T-helper 1 cell treated with Interleukin-12 subunit alpha and Interleukin-12 subunit beta and Interleukin-4 antibody, amounts not matched to agents 30 ng/mL and 1 ng/mL, for 36 hours (primary cell): ENCODE data around the gene PSMG4. TPM values are rescaled to one million over a fixed set of nuclear protein-coding genes. Genes with fewer than 3 reads are reported as not detected.

Source experiments
- intact Hi-C: fragments of 100-400 bp; cut with micrococcal nuclease; formaldehyde crosslinking; loops from one replicate; pipeline ENCODE4 v1.15.1; 2024
- total RNA-seq: library from RNA; stranded (reverse); gene quantifications from 2 replicates; pipeline ENCODE4 v1.2.3, GENCODE V29; 2022

Gene PSMG4
- 24.0 and 24.5 TPM in 2 replicates for total RNA-seq

GRCh38 chr6:3258720-3259490 is at the start of gene PSMG4:
PSMG4 (plus strand) TSS chr6:3258947; CDS start chr6:3259023, 76 bp downstream.
- intact Hi-C loops: loop anchor here (1.0 to 5.0 kb wide), 13 partner anchors 20 to 1743 kb away; partner anchors contain the start of genes BPHL, FAM50B, NQO2 and RPP40

- intact Hi-C loops: loop anchor here (1.0 kb wide), 1 partner anchor 49 kb away; the partner anchor contains the start of gene PSMG4
These were observed 49.4 kb upstream of the PSMG4 start for GRCh38 chr6:3209114-3210023.

DNA sequence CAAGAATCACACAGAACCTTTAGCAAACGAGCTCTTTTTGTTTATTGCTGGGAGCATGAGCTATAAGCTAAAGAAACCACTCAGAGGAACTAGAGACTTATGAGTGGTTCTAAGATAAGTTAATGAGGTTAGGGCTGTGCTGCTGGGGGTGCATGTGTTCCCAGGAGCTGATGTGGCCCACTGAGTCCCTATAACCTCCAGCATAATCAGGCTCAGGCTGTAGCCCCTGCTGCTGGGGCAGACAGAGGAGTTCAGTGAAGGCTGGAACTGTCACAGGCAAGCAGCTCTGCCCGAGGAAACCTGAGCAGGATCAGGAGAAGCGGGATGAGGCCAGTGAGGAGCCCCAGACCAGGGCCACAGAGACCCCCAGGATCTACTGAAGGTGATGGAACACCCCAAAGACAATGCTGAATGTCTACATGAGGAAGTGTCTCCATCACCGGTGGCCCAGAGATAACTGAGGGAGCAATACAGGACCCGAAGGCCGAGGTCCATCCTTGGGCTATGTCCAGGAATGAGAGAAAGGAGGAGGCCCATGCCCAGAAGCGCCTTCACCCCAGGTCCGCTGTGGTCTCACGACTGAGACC is 48.6 kb upstream of the PSMG4 start:
- intact Hi-C loops: no loop called here

- intact Hi-C loops: no loop called here
These were observed 47.1 kb upstream of the PSMG4 start for GRCh38 chr6:3211681-3212080.

GRCh38 chr6:3212261-3212660 is 46.5 kb upstream of the PSMG4 start:
- intact Hi-C loops: no loop called here

- intact Hi-C loops: no loop called here
These were observed 45.4 kb upstream of the PSMG4 start for GRCh38 chr6:3213334-3213695.

DNA sequence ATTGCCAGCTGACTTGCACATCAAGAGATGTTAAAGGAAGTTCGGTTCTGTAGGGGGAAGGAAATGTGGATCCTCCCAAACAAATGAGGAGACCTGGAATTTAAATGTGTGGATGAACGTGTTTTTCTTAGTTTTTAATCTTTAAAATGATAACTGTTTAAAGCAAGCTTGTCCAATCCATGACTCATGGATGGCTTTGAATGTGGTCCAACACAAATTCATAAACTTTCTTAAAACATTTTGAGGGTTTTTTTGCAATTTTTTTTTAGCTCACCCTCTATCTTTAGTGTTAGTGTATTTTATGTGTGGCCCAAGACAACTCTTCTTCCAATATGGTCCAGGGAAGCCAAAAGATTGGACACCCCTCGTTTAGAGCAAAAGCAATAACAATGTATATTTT is 43.8 kb upstream of the PSMG4 start:
- intact Hi-C loops: no loop called here

DNA sequence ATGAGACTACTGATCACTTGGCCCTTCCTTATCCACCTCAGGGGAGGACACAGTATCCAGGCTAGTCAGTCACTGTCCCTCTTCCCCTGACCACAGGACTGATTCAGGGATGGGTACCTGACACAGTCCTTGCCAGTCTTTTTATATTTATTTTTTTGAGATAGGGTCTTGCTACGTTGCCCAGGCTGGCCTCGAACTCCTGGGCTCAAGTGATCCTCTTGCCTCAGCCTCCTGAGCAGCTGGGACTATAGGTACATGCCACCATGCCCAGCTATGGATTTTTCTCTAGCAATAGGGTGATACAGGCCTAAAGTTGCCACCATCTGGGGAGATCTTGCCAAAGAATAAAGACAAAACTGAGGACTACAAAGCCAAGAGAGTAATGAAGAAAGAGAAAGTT is 41.5 kb upstream of the PSMG4 start:
- intact Hi-C loops: no loop called here

DNA sequence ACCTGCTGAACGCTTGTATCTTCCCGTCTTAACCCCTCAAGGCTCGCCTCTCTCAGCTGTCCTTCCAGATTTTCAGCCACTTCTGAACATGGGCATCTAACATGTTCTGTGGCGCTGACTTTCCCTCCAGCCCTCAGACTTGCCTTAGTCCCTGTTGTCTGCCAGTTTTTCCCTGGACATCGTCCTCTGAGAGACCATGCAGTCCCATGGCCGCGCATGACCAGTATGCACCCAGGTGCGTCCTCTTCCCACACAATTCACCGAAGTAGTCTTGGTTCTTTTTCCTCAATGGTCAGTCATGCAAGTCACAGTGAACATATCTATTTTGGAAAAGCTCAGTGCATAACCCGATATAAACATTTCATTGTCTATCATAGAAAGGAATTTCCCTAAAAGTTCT is 40.5 kb upstream of the PSMG4 start:
- intact Hi-C loops: no loop called here

DNA sequence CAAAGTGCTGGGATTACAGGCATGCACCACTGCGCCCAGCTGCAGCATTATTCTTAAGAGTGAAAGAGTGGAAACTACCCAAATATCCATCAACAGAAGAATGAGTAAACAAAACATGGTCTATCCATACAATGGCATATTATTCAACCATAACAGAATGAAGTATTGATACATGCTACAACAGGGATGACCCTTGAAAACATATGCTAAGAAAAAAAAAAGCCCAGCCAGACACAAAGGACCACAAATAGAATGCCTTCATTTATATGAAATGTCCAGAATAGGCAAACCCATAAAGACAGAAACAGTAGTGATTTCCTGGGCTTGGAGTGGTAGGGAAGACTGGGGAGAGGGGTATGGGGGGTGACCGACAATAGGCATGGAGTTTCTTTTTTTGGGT is 38.4 kb upstream of the PSMG4 start:
- intact Hi-C loops: no loop called here

DNA sequence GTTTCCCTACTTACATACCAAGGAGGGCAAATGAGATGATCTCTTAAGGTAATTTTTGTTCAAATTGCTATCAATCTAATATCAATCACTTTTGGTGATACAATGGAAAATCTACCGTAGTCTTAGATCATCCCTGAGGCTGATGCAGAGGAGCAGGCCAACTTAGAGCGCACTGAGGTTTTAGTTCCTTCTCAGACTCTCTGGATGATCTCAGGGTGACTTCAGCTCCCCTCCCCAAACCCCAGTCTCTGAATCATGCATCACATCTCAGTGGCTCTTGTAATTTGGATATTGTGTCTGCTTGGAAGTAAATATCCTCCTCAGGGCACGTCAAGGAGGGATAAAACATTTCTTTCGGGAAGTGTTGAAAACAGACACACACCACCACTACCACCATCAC is 37.2 kb upstream of the PSMG4 start:
- intact Hi-C loops: no loop called here

- intact Hi-C loops: no loop called here
These were observed 36.2 kb upstream of the PSMG4 start for GRCh38 chr6:3222506-3223038.

DNA sequence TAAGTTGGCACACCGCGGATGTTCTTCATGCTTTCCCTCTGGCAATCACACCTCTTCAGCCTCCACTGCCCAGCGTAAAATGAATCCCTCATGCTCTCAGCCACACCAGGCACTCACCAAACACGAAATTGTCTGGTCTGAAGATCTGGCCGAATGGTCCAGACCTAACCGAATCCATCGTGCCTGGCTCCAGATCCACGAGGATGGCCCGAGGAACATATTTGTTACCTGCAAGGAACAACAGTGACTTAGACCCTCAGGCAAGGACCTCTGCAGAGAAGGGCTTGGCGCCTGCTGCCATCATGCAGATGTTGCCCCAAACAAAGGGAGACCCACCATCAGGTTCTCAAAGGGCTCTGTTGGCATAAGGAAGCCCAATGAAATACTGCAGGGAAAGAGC is 32.7 kb upstream of the PSMG4 start:
- intact Hi-C loops: no loop called here

- intact Hi-C loops: no loop called here
These were observed 32.0 kb upstream of the PSMG4 start for GRCh38 chr6:3226481-3227362.

DNA sequence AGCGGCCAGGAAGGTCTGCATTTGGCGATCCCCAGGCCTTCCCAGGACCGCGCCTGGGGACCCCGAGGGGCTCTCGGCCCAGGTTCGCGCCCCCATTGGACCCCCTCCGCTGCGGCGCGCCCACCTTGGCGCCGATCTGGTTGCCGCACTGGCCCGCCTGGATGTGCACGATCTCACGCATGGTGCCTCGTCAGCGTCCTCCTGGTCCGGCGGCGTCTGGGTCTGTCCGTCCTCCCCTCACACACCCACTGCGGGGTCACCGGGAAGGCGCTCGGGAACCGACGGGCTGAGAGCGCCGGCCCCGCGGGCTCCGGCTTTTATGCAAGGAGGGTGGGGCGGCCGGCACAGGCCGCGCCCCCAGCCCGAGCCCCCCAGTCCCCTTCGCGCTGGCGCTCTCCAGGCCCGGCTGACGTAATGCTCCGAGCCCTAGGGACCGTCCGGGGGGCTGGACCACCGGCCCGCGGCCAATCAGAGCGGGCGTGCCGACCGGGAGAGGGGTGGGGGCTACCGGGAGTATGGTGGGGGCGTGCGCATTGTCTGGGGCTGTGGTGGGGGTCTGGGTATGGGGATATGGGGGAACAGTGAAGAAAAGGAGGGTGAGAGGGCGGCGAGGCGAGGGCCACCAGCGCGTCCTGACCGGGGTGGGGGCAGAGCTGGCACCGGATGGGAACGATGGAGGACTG is 31.2 kb upstream of the PSMG4 start, which contains the start of gene TUBB2B:
Gene TUBB2B, minus strand, starts transcription at position 291 of the 683 bp plus-strand sequence. Its CDS starts 110 bp downstream, at position 181.
- intact Hi-C loops: no loop called here

GRCh38 chr6:3228046-3228671 is 30.6 kb upstream of the PSMG4 start:
- intact Hi-C loops: no loop called here

GRCh38 chr6:3228771-3229565 is 29.8 kb upstream of the PSMG4 start:
- intact Hi-C loops: no loop called here

- intact Hi-C loops: loop anchor here (1.0 to 2.0 kb wide), 2 partner anchors 66 to 1617 kb away; no protein-coding TSS in a partner anchor
These were observed 29.1 kb upstream of the PSMG4 start for GRCh38 chr6:3229566-3230178.
